ENCODE results near the gene ATP6V1A.

ATP6V1A gene

GRCh38 chr3:113746548-113747282 is at the start of gene ATP6V1A:
Gene ATP6V1A (plus strand): TSS chr3:113747035. CDS start chr3:113778754, 31,719 bp downstream.
- DNase-seq = peak; percentile 81 to 83

GRCh38 chr3:113697500-113698090 is 49.2 kb upstream of the ATP6V1A start:
- DNase-seq = no peak

- no peak for DNase-seq
Measured at GRCh38 chr3:113698213-113698742, 48.6 kb upstream of the ATP6V1A start.

GRCh38 chr3:113698956-113699355 is 47.9 kb upstream of the ATP6V1A start:
- DNase-seq = peak in 1 of 2 donors; percentile 15

- DNase-seq = no peak
Measured at GRCh38 chr3:113707835-113708234, 39.0 kb upstream of the ATP6V1A start.

DNA sequence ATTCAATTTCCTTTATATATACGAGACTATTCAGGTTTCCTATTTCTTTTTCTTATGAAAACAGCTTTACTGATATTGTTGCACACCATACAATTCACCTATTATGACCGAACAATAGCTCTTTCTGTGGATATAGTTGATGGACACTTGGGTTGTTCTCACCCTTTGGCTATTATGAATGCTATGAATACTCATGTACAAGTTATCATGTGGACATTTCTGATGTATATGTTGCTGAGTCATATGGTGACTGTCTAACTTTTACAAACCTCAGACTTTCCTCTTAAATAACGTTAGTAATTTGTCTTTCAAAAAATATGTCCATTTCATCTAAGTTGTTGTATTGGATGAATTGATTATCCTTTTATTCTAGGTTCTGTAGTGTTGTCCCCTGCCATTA is 34.7 kb upstream of the ATP6V1A start:
- DNase-seq = no peak

DNA sequence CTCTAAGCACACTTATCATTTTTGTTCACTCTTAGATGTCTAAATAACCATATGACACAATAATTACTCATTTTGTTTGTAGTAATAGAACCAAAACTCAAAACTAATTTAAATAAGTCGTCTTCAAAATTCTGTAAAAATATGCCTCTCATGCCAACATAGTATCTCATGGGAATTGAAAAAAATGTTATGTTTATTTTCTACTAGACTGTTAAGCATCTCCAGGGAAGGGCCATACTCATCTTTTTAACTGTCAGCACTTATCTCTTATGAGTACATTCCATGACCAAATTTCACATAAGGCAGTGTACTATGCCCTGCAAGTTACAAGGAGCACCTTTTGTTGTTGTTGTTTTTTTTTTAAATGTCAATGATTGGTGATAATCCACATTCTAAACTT is 32.1 kb upstream of the ATP6V1A start:
- DNase-seq = no peak

DNA sequence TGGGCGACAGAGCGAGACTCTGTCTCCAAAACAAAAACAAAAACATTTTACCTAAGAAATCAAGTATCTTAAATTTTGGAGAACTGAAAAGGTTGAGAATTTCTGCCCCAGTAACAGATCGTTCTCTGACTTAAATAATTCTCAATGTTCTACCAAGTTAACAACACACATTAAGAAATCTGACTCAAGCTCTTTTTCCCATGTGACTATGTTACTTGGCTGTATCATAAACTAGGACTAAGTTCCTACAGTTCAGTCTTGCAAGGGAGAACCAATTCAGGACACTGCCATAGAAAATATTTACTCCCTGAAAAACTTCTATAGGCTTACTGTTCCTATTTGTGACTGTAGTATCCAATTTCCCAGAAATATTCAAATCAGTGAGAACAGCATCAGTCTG is 29.5 kb upstream of the ATP6V1A start:
- DNase-seq = no peak

- no peak for DNase-seq
Measured at GRCh38 chr3:113717818-113718217, 29.0 kb upstream of the ATP6V1A start.

GRCh38 chr3:113719294-113719693 is 27.5 kb upstream of the ATP6V1A start:
- no peak for DNase-seq

- DNase-seq = no peak
Measured at GRCh38 chr3:113719758-113720157, 27.1 kb upstream of the ATP6V1A start.

GRCh38 chr3:113721636-113722035 is 25.2 kb upstream of the ATP6V1A start:
- DNase-seq = no peak

DNA sequence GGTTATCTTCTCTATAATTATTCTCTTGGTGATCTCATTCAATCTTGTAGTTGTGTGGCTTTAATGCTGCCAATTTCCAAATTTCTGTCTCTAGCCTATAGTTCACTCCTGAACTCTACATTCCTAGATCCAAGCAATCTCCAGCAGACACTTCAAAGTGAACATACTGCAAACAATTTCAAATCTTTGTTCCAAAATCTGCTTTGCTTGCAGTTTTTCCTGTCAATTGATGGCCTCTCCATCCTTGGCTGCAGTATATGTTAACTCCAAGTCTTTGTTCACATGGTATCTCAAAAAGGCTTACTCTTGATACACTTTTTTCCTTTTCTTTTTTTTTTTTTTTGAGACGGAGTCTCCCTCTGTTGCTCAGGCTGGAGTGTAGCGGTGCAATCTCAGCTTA is 18.2 kb upstream of the ATP6V1A start:
- no peak for DNase-seq

GRCh38 chr3:113730550-113730949 is 16.3 kb upstream of the ATP6V1A start:
- DNase-seq = no peak

- no peak for DNase-seq
Measured at GRCh38 chr3:113731694-113732093, 15.1 kb upstream of the ATP6V1A start.

DNA sequence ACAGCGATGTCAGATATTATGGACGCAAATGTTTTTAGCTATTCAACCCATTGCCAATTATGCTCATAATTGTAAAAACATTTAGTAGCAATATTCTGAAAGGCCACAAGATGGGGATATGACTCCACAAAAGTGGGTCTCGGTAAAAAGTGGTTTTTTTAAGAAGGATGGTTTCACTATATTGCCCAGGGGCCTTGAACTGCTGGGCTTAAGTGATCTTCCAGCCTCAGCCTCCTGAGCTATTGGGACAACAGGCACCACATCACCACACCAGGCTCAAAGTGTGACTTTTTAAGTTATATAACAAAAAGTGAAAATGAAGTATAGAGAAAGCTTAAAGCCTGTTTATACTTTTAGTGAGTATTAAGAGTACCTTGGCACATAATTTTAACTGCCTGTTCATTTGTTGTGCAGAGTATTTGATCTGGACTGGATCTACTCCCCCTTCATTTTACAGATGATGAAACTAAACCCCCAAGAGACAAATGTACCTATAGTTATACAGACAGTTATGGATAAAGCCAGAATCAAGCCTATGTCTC is 10.2 kb upstream of the ATP6V1A start:
- peak in 1 of 2 donors; percentile 26 for DNase-seq

DNA sequence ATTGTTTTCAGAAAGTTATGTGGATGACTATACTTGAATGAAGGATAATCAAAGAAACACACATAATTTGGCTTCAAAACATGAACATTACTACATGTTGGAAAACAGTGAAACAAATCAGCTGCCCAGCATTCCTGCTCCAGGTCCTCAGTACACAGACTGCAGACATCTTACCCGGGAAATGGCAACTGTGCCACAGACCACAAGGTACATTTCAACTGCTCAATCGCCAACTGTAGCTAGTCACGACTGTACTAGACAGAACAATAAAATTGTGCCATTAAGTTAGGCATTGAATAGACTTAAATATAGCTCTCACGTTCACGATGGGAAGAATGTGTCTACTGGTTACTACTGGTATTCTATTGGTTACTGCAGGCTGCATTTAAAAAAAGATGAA is 5.7 kb upstream of the ATP6V1A start:
- no peak for DNase-seq

GRCh38 chr3:113741620-113742019 is 5.2 kb upstream of the ATP6V1A start:
- no peak for DNase-seq

GRCh38 chr3:113743006-113743630 is 3.7 kb upstream of the ATP6V1A start:
- DNase-seq = no peak

GRCh38 chr3:113744941-113745755 is 1.7 kb upstream of the ATP6V1A start:
- peak; percentile 73 to 79 for DNase-seq

GRCh38 chr3:113745756-113746547 is 883 bp upstream of the ATP6V1A start, which contains the start of gene NAA50:
Gene NAA50 (minus strand): TSS chr3:113746249. CDS start chr3:113745949, 300 bp downstream.
- DNase-seq = peak; percentile 93 to 94
